HG03575 (cell line): ENCODE results near the gene ADORA2B.
A peak's percentile ranks its signal among the peaks of the same experiment; 100 is the strongest.
"Not testable (repeated sequence)": the region's sequence is repeated elsewhere in the genome, so short reads cannot be mapped to it uniquely, and the experiment has no call there.

Experiments used
- ATAC-seq: cut with Tn5 transposase; IDR thresholded peaks from one replicate; pipeline ENCODE4 v1.9.1; 2021; ENCODE audit not compliant: unreplicated experiment, insufficient number of reproducible peaks, low FRiP score; ENCODE audit errors: extremely low read depth

The ADORA2B gene

DNA sequence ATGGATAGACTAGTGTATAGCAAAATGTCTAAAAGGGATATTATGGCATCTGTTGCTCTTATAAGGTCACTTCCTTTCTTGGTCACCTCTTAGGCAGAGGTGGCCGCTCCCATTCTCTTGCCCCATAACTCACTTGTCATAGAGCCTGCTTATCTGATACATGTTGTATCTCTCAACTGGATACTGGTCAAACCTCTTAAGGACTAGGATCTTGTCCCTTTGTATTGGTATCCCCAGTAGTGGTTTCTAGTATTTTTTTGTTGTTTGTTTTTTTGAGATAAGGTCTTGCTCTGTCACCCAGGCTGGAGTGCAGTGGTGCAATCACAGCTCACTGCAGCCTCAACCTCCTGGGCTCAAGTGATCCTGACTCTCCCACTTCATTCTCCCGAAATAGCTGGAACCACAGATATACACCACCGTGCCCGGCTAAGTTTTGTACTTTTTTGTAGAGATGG is 27.6 kb downstream of the ADORA2B start:
- no peak for ATAC-seq

DNA sequence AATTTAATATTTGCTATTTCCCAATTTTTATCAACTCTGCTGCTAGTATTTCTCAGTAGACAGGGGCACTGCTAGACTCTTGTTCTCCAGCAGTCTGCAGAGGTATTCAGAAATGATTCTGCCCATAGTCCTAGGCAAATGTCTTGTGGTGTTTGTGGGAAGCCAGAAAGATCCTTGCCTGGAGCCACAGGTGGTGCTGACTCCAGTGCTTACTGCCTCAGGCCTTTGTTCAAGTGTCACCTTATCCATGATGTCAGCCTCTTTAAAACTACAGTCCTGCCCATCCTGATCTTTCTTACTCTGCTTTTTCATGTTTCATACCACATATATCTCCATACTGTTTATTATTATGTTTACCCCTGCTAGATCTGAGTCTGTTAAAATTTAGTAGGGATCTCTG is 28.1 kb downstream of the ADORA2B start:
- no peak for ATAC-seq

DNA sequence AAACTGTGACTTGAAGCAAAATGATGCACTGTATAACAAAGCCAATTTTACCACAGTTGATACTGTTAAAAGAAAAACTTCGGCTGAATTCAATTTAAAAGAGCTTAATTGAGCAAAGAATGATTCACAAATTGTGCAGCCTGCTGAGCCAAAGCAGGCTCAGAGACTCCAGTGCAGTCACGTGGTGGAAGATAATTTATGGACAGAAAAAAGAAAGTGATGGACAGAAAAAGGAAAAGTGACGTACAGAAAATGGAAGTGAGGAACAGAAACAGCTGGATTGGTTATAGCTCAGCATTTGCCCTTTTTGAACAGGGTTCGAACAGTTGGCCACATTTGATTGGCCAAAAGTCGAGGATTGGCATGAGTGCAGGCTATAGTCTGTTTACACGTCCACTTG is 28.9 kb downstream of the ADORA2B start:
- ATAC-seq: no peak

DNA sequence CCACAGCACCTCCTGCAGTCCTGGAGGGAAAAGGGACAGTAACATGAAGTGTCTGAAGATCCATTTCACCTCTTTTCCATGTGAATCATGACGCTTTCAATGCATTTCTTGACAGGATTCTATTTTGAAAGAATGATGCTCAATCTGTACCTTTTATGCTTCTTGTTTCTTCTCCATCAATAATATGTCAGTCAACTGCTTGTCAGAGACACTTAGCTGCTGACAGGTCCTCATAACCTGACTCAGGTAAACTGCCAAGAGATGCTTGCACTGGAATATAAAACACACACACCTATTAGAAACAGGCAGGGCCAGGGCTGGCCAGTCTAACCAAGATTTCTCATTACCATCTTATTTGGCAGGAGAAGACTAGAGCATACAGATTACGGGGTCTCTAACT is 33.0 kb downstream of the ADORA2B start:
- no peak for ATAC-seq

DNA sequence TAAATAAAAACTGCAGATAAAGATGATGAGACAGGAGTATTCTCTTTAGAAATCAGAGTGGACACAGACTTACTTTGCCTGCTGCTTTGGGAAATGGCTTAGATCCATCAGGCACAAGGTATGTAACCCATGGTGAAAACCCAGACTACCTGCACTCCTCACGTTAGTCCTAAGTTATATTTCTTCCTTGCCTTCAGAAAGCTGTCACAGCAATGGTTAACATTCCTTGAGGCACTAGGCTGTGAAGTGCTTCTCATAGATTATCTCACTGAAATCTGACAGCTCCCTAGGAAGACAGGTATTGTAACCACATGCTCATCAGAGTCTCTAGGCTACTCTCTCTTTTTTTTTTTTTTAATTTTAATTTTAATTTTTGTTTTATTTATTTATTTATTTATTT is 33.7 kb downstream of the ADORA2B start:
- ATAC-seq: no peak

DNA sequence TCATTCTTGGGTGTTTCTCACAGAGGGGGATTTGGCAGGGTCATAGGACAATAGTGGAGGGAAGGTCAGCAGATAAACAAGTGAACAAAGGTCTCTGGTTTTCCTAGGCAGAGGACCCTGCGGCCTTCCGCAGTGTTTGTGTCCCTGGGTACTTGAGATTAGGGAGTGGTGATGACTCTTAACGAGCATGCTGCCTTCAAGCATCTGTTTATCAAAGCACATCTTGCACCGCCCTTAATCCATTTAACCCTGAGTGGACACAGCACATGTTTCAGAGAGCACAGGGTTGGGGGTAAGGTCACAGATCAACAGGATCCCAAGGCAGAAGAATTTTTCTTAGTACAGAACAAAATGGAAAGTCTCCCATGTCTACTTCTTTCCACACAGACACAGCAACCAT is 34.1 kb downstream of the ADORA2B start:
- ATAC-seq: not testable (repeated sequence)

DNA sequence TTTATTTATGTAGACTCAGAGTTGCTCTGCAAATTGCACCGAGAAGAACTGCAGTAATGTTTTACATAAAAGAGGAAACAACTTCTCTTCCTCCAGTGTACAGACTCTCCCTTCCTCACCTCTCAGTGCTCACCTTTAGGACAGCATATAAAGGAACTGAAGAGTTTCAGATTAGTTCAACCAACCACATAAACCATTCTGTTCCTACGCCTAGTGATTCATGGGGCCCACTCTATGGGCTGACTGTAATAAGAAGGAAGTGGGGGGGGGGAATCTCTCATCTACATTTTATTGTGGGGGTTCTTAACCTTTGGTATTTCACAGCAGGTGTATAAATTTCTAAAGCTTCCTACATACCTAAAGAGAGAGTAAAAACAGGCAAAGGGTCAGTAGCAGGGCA is 36.3 kb downstream of the ADORA2B start:
- peak; percentile 70 for ATAC-seq

DNA sequence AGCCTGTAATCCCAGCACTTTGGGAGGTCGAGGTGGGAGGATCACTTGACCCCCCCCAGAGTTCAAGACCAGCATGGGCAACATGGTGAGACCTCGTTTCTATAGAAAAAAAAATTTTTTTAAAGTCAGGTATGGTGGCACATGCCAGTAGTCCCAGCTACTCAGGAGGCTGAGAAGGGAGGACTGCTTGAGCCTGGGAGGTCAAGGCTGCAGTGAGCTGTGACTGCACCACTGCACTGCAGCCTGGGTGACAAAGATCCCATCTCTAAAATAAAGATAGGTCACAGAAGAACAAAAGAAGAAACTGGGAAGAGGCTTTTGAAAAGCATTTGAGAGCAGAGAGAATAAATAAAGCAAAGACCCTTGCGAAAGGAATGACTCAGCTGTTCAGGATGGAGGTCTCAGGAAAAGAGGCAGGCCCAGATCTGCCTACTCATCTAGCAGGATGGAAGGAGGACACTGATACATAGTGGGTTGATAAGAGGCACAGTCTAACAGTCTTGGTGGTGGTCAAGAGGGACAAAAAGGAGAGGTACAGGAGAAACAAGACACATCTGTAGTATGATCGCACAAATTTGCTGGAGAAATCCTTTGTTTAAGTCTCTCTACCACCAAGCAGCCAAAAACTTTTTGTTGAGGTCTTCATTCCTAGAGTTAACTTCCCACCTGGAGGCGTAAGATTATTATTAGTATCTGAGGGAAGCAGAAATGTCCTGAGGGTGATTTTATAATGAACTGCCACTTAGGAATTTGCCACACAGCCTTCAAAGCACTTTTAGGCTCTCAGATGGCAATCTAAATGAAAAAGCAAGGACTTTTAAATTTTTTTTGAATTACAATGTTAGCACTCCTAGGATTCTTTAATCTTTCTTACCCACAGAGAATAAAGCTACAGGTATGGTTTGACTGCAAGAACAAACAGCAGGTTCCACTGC is 37.0 kb downstream of the ADORA2B start:
- no peak for ATAC-seq

DNA sequence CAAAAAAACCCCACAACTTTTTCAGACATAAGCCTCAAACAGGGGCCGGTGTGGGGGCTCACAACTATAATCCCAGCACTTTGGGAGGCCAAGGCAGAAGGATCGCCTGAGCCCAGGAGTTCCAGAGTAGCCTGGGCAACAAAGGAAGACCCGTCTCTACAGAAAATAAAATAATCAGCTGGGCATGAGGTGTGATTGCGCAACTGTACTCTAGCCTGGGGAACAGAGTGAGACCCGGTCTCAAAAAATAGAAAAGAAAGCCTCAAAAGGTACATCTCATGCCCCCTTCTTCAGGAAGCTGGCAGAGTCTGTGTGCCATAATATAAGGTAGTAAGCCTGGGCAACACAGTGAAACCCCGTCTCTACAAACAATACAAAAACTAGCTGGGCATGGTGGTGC is 51.4 kb downstream of the ADORA2B start:
- ATAC-seq: no peak

DNA sequence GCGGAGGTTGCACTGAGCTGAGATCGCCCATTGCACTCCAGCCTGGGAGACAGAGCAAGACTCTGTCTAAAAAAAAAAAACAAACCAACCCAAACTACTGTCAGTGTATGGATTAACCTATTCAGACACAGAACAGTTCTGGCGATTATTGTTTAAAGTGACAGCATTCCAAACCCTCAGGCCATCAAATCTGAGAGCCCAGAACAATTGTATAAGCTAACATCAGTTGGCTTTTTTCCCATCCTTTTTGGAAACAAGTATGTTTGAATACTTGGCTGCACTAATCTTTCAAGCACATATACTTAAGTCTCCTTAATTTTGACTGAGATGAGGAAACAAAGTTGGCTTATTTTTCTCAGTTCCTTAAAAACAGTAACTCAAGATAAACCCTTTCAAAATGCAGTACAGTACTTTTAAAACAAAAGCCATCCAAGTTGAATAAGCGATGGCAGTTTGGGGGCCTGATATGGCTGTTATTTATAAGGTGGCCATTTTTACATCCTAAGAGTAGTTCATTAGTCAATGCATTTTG is 53.2 kb downstream of the ADORA2B start:
- ATAC-seq: no peak

DNA sequence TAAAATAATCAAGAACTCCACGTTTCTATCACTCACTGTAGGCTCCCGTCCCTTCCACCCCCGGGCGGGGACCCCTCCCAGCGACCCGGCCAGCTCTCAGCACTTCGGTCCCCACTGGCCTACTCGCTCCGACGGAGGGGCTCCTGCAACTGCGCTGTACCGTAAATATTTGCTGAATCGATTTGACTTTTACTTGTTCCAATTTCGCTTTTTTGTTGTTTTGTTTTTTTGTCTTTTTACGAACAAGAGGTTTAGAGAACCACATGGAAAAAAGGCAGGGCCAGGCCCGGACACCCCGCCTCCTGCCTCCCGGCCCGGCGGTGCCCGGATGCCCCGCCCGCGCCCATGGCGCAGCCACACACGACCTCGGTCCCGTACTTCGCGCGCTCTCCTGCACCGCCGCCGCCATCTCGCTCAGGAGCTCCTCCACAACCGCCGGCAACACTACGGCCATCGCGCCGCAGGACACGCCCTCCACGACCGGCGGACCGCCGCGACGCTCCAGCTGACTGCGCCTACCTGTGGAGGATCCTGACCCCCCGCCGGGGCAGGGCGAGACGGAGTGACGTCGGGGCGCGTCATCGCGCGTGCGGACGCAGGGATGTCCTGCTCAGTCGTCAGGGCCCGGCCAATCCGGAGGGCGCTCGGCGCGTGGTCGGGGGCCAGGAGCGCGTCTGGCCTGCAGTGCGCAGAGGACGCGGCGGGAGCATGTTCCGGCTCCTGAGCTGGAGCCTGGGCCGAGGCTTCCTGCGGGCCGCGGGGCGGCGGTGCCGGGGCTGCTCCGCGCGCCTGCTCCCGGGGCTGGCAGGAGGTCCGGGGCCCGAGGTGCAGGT is 54.4 kb downstream of the ADORA2B start, which contains the start of the genes TTC19 and ZSWIM7:
TTC19 (plus strand) TSS at position 684 of the 833 bp plus-strand sequence; CDS start at position 709, 25 bp downstream.
ZSWIM7 (minus strand) TSS at position 564 of the 833 bp plus-strand sequence; CDS start at position 454, 110 bp downstream.
- ATAC-seq: peak; percentile 54

DNA sequence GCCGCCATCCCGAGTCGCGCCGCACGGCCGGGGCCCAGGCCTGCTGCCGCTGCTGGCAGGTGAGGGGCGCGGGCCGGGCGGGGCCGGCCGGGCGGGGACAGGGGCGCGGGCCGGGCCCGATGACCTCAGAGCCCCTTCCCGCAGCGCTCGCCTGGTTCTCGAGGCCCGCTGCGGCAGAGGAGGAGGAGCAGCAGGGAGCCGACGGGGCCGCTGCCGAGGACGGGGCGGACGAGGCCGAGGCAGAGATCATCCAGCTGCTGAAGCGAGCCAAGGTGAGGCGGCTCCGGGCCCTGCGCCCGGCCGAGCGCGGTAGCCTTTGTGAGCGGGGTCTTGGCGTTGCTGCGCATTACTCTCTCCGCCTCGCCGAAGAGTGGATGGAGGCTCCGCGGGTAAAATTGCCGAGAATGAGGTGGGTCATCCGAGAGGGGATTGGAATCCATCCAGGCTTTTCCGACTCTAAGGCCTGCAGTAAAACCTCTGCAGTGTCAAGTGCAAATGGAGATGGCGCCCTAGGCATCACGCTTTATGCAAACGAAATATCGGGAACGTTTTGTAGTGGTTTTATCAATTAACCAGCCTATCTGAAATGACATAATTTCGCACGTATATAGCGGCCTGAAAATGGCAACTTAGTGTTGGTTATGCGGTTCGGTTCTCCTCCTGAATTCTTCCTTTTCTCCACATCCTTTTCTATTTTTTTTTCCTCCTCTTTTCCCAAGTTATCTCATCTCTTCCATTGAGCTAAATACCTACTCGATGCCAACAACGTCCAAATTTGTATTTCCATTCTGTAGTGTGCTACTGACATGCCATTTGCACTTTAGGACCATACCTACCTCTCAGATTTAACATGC is 55.3 kb downstream of the ADORA2B start:
- no peak for ATAC-seq

DNA sequence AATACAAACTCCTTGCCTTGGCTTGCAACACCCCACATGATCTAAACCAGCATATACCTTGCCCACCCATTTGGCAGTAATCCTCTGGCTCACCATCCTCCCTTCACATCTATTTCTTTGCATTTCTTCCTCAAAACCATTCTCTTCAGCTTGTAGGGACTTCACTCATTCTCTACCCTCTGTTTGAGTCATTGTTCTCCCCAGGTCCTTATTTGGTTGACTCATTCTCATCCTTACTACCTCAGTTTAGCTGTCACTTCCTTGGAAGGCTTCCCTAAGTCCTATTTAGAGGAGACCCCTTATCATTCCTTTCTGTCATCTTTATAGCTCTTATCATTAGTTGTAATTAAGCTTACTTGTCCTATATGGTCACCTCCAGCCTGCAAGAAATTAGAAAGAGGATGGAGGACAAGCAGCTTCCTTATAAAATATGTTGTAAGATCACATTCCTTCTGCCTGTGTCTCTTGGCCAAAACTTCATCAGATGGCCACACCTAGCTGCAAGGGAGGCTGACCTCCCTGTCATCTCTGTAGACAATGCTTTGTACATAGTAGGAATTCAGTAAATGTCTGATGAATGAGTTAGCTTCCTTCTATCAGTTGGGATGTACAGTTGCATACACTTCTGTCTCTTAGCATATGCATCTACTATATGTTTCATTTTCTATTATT is 56.4 kb downstream of the ADORA2B start:
- ATAC-seq: no peak

DNA sequence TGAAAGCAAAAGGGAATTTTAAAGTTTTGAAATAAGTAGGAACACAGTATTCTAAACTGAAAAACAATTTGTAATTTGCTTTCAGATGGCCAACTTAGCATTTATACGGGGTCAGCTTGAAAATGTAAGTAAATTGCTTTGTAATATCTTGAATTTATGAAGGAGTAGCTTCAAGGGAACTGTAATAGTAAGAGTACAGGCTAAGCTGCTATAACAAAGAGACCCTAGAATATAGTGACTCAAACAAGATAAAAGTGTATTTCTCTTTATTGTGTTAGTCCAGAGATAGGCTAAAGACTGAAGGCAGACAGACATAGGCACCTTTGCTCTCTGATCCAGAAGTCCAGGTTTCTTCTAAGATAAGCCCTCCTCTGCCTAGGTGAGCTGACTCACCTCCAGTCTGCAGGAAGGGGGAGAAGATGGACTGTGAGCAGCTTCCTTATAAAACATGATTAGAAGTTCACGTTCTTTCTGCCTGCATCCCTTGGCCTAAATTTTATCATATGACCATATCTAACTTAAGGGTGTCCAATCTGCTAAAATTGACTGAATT is 57.9 kb downstream of the ADORA2B start:
- no peak for ATAC-seq

DNA sequence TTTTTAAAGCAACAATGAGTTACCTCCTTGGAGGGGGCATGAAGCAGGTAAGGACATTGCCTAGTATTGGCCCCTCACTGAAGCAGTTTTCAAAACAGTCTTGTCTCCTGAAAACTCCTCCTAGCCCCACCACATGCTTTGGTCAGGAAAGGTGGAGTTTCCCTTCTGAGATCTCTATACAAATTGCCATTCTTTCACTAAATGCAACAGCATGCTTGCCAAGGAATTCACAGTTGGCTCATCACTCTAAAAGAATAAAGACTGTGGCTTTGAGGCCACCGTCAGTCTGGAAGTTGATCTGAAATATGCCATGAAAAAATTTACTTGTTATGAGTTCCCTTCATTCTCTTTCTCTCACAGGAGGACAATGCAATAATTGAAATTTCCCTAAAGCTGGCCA is 58.9 kb downstream of the ADORA2B start:
- ATAC-seq: no peak

DNA sequence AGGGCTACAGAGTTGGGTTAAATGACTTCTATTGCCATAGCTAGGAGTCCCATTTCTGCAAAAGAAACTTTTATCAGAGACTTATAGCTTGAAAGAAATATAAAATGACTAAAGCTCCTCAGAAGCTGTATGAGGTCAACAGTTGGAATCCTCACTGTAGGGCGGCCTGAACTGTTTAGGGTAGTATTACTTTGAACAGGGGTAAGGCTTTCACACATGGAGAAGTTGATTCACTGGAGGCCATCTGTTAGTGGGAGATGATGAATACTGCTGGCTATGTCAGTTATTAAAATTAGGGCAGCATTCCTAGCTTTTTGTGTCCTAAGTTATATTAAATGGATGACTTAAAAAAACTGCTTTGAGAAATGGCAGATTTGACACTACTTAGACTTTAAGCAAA is 60.7 kb downstream of the ADORA2B start:
- ATAC-seq: no peak

DNA sequence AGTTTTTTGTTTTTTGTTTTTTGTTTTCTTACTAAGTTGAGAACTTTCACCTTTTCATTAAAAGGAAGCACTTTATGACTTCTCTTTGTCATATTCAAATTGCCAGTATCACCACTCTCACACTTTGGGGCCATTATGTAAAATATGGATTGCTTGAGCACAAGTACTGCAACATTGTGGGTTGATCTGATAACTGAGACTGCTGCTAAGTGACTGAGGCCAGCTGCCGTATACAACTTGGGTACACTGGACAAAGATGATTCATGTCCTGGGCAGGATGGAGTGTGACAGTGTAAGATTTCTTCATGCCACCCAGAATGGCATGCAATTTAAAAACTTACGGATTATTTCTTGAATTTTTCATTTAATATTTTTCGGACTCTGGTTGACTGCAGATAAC is 62.5 kb downstream of the ADORA2B start:
- no peak for ATAC-seq

DNA sequence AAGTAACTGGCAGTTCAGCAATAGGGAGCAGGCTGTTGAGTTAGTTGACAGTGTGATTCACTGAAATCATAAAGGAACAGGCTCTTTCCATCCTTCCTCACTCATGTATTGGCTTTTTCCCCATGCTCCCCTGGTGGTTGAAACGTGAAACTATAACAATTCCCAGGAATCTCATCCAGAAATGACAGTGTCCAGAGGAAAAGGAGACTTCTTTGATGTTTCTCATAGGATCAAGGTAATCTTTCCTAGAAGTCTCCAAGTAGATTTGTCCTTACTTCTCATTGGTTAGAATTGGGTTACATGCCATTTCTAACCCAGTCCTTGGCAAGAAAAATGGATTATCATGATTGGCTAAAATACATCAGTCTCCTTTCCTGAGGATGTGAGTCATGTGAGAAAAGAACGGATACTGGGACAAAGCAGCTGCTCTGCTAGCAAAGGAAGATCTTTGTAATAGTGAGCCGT is 69.0 kb downstream of the ADORA2B start:
- no peak for ATAC-seq
